Endothelial cell (in vitro differentiated cells): ENCODE results near the gene INSM2. TPM values are rescaled to one million over a fixed set of nuclear protein-coding genes. Genes with fewer than 3 reads are reported as not detected.

Source experiments
- DNase-seq: peaks from one replicate; pipeline ENCODE4 v3.0.0; 2021; ENCODE audit warnings: low spot score
- H3K27ac Mint-ChIP-seq: one replicate; pipeline ENCODE4 v1.8.0; 2021; ENCODE audit warnings: mixed read lengths, inconsistent platforms; ENCODE audit not compliant: unreplicated experiment
- H3K27me3 Mint-ChIP-seq: one replicate; pipeline ENCODE4 v1.8.0; 2021; ENCODE audit warnings: mild to moderate bottlenecking, moderate library complexity, mixed read lengths, inconsistent platforms; ENCODE audit not compliant: unreplicated experiment
- H3K36me3 Mint-ChIP-seq: one replicate; pipeline ENCODE4 v1.8.0; 2021; ENCODE audit warnings: mild to moderate bottlenecking, low read depth, mixed read lengths, inconsistent platforms; ENCODE audit not compliant: unreplicated experiment
- H3K4me1 Mint-ChIP-seq: one replicate; pipeline ENCODE4 v1.8.0; 2021; ENCODE audit warnings: mild to moderate bottlenecking, mixed read lengths, inconsistent platforms; ENCODE audit not compliant: unreplicated experiment
- H3K4me3 Mint-ChIP-seq: one replicate; pipeline ENCODE4 v1.8.0; 2021; ENCODE audit warnings: mild to moderate bottlenecking, mixed read lengths, inconsistent platforms; ENCODE audit not compliant: unreplicated experiment
- H3K9me3 Mint-ChIP-seq: one replicate; pipeline ENCODE4 v1.8.0; 2021; ENCODE audit warnings: mixed read lengths, inconsistent platforms; ENCODE audit not compliant: unreplicated experiment
- CTCF ChIP-seq: fragments of 200-600 bp; sonication (generic); IDR thresholded peaks from one replicate; pipeline ENCODE4 v1.5.0; 2021; ENCODE audit warnings: antibody characterized with exemption; ENCODE audit not compliant: unreplicated experiment
- total RNA-seq: library from RNA; stranded (reverse); fragmentation: NEBNext Ultra II Directional; extraction: Animal tissue kit (Norgen Biotek cat#: 25700); gene quantifications from one replicate; pipeline ENCODE4 v1.2.1, GENCODE V29; 2021; ENCODE audit not compliant: unreplicated experiment

INSM2 gene
- total RNA-seq, 1 donor from 2014 or later = not detected

GRCh38 chr14:35512765-35513164 is 21.2 kb upstream of the INSM2 start:
- H3K4me1 Mint-ChIP-seq = no peaks in the 10 kb centered on the region
- no peak overlapping the region for H3K27ac Mint-ChIP-seq
- H3K27me3 Mint-ChIP-seq = no peaks in the 10 kb centered on the region
- no peak for TF ChIP-seq CTCF
- no peak overlapping the region for H3K4me3 Mint-ChIP-seq
- H3K9me3 Mint-ChIP-seq = no peaks in the 10 kb centered on the region
- DNase-seq = no peak
- H3K36me3 Mint-ChIP-seq = no peaks in the 10 kb centered on the region

- H3K4me1 Mint-ChIP-seq = no peaks in the 10 kb centered on the region
- no peaks in the 10 kb centered on the region for H3K36me3 Mint-ChIP-seq
- no peak overlapping the region for H3K4me3 Mint-ChIP-seq
- H3K9me3 Mint-ChIP-seq = no peaks in the 10 kb centered on the region
- TF ChIP-seq CTCF = no peak
- H3K27ac Mint-ChIP-seq = no peak overlapping the region
- no peaks in the 10 kb centered on the region for H3K27me3 Mint-ChIP-seq
- DNase-seq = no peak
Measured at GRCh38 chr14:35515916-35516315, 18.0 kb upstream of the INSM2 start.

- DNase-seq = no peak
- H3K4me3 Mint-ChIP-seq = no peak overlapping the region
- no peaks in the 10 kb centered on the region for H3K4me1 Mint-ChIP-seq
- no peaks in the 10 kb centered on the region for H3K36me3 Mint-ChIP-seq
- H3K9me3 Mint-ChIP-seq = no peaks in the 10 kb centered on the region
- no peak overlapping the region for H3K27ac Mint-ChIP-seq
- no peaks in the 10 kb centered on the region for H3K27me3 Mint-ChIP-seq
- TF ChIP-seq CTCF = no peak
Measured at GRCh38 chr14:35519986-35520385, 14.0 kb upstream of the INSM2 start.

- H3K9me3 Mint-ChIP-seq = no peaks in the 10 kb centered on the region
Measured at GRCh38 chr14:35525695-35526094, 8.3 kb upstream of the INSM2 start.

GRCh38 chr14:35526962-35527361 is 7.0 kb upstream of the INSM2 start:
- Mint-ChIP-seq H3K27ac (no peak overlapping the region), H3K27me3 (no peaks in the 10 kb centered on the region)

More at GRCh38 chr14:35525695-35526094, 8.3 kb upstream of the INSM2 start:
- Mint-ChIP-seq H3K4me1 (no peaks in the 10 kb centered on the region), H3K4me3 (no peak overlapping the region), H3K36me3 (no peaks in the 10 kb centered on the region), H3K27me3 (no peaks in the 10 kb centered on the region), H3K27ac (no peak overlapping the region)
- TF ChIP-seq CTCF = no peak
- DNase-seq = no peak

More at GRCh38 chr14:35526962-35527361, 7.0 kb upstream of the INSM2 start:
- DNase-seq = no peak
- no peaks in the 10 kb centered on the region for H3K9me3 Mint-ChIP-seq
- TF ChIP-seq CTCF = no peak
- no peaks in the 10 kb centered on the region for H3K36me3 Mint-ChIP-seq
- H3K4me1 Mint-ChIP-seq = no peaks in the 10 kb centered on the region
- H3K4me3 Mint-ChIP-seq = no peak overlapping the region
